UCSD-AML1 (cell line): ENCODE data around the gene CAPN15.
A peak's percentile ranks its signal among the peaks of the same experiment; 100 is the strongest.

Experiments used
- DNase-seq: peaks from one replicate; lab custom pipeline; 2025; ENCODE audit not compliant: unreplicated experiment; lab: John Stamatoyannopoulos, UW

The CAPN15 gene

GRCh38 chr16:543301-544164, 16.0 kb downstream of the CAPN15 start:
- DNase-seq, result no peak

GRCh38 chr16:544517-544916, 17.0 kb downstream of the CAPN15 start:
- no peak for DNase-seq

GRCh38 chr16:546909-547770, 19.6 kb downstream of the CAPN15 start:
- DNase-seq, result peak; percentile 94

- DNase-seq, result no peak
Measured at GRCh38 chr16:548586-548985, 21.1 kb downstream of the CAPN15 start.

GRCh38 chr16:549544-550263, 22.2 kb downstream of the CAPN15 start:
- no peak for DNase-seq

- DNase-seq, result no peak
Measured at GRCh38 chr16:551210-551609, 23.7 kb downstream of the CAPN15 start.

GRCh38 chr16:552171-552570, 24.7 kb downstream of the CAPN15 start:
- DNase-seq, result no peak

GRCh38 chr16:553601-554296, 26.2 kb downstream of the CAPN15 start:
- no peak for DNase-seq

- DNase-seq, result no peak
Measured at GRCh38 chr16:554297-554621, 26.7 kb downstream of the CAPN15 start.

GRCh38 chr16:554640-555365, 27.3 kb downstream of the CAPN15 start:
- no peak for DNase-seq

- DNase-seq, result no peak
Measured at GRCh38 chr16:555528-556473, 28.3 kb downstream of the CAPN15 start.

GRCh38 chr16:556474-557173, 29.1 kb downstream of the CAPN15 start:
- no peak for DNase-seq

- no peak for DNase-seq
Measured at GRCh38 chr16:557463-558297, 30.2 kb downstream of the CAPN15 start.

- no peak for DNase-seq
Measured at GRCh38 chr16:558298-559020, 30.9 kb downstream of the CAPN15 start.

GRCh38 chr16:559021-559380, 31.5 kb downstream of the CAPN15 start:
- no peak for DNase-seq

GRCh38 chr16:559411-560203, 32.1 kb downstream of the CAPN15 start:
- no peak for DNase-seq
